ENCODE measurements around the gene OR6N1.

DNA sequence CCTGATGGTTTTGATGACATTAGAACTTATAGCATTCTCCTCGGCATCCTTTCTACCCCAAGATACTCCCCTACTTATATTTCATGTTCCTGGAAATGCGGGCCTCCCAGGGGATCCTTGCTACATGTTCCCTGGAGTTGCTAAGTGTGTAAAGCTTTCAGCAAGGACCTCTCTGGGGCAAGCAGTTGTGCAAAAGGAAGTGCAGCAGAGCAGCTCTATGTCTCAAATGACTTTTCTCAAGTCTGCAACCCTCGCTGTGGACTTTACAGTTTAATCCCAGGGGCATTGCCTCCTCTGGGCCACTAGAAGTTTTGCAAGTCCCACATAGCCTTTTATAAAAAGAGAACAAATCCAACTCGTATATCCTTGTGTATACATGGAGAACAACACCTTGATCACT, 38.3 kb upstream of the OR6N1 start:
- TF ChIP-seq POLR2AphosphoS5 (IDR thresholded peaks at IDR 0.05; ENCODE audit: low read depth, low read length) (no peak), POLR2A (IDR thresholded peaks at IDR 0.05; ENCODE audit: low read depth, low read length) (no peak), SPI1 (IDR thresholded peaks at IDR 0.05; ENCODE audit: low read depth, low read length) (no peak), TAF1 (IDR thresholded peaks at IDR 0.05; ENCODE audit: low read depth, low read length) (no peak), POU2F2 (IDR thresholded peaks at IDR 0.05; ENCODE audit: low read depth, low read length) (no peak)
